DMS53 treated with DMSO at 0.1 percent for 48 hours (cell line): ENCODE data around the gene ADI1.
"Not testable (repeated sequence)": the region's sequence is repeated elsewhere in the genome, so short reads cannot be mapped to it uniquely, and the experiment has no call there.

Experiments used
- DNase-seq: peaks from one replicate; lab custom pipeline; 2025; ENCODE audit not compliant: unreplicated experiment; lab: John Stamatoyannopoulos, UW

ADI1 gene

GRCh38 chr2:3464401-3465005 lies 54.8 kb downstream of the ADI1 start:
- no peak for DNase-seq

GRCh38 chr2:3463944-3464343 lies 55.4 kb downstream of the ADI1 start:
- DNase-seq: no peak

DNA sequence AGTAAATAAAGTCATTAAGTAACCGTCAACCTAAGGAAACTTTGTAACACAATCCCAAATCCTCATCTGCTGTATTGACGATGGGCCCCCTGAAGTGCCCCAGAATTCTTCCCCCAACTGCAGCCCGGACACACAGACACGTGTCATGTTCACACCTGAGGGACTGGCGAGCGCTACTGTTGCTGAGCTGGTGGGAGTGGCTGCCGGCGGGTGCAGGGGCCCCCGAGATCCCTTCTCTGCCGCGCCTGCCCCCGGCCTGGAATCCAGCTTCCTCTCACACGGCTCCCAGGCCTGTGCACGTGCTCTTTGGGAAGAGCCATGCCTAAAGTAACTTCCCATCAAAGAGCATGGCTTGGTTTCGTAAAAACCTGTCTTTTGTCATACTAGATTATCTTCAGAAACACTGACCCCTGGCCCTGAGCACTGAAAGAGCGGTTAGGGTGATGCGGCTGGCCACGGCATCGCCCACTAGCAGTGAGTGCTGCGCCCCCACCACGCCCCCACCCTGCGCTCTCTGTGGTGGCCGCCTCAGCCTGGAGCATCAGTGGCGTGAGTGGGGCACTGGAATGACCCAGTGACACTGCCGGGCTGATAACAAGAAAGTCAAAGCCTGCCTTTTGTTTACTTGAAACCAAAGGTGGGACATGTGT lies 56.0 kb downstream of the ADI1 start:
- no peak for DNase-seq

- DNase-seq: no peak
Observed at GRCh38 chr2:3462493-3463104, 56.7 kb downstream of the ADI1 start.

DNA sequence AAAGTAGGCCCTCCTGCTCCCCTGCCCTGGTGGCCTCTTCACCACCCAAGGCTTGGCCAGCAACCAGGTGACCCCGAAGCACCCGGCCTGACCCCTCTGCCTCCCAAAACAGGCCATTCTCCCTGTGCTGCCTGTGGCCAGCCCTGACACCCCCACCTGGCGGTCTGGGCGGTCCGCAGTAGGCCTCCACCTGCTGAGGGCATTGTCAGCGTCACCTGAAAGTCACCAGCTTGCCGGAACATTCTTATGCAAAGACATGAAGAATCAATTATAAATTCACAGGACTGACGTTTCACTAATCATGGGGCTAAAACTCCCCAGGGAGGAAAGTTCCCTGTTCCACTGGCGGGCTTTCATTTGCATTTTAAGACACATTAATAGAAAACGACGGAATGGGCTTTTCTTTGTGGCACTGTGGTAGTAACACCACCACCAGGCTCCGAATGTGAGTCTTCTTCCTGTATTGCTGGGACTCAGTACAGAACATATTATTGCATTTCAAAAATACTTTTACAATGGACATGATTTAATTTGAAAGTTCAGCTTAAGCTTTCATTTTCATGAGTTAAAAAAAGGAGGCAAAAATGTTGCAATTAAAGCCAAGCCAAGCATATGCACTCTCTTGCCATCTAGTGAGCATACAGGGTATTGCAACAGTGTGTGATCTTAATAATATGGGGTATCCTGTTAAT lies 57.4 kb downstream of the ADI1 start:
- DNase-seq: peak; percentile 27

- DNase-seq: no peak
Observed at GRCh38 chr2:3460831-3461800, 58.2 kb downstream of the ADI1 start.

DNA sequence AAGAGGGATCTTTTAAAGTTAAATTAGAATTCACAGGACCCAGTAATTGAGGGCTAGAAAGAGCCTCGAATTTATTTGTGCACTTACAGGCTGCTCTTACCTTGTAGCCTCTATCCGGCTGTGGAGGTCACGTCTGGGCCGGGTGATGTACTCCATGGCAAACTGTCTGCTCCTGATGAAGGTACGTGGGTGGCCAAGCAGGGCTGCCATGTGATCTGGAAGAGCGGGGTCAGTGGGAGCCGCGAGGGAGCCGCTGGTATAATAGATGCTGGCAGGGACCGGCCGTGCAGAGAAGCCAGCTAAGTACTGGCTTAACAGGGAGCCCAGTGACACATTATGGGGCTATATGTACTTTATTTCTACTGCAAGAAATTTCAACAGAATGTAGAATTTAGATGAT lies 59.2 kb downstream of the ADI1 start:
- DNase-seq: no peak

GRCh38 chr2:3459185-3460015 lies 59.9 kb downstream of the ADI1 start:
- no peak for DNase-seq

GRCh38 chr2:3458396-3459184 lies 60.7 kb downstream of the ADI1 start:
- no peak for DNase-seq

DNA sequence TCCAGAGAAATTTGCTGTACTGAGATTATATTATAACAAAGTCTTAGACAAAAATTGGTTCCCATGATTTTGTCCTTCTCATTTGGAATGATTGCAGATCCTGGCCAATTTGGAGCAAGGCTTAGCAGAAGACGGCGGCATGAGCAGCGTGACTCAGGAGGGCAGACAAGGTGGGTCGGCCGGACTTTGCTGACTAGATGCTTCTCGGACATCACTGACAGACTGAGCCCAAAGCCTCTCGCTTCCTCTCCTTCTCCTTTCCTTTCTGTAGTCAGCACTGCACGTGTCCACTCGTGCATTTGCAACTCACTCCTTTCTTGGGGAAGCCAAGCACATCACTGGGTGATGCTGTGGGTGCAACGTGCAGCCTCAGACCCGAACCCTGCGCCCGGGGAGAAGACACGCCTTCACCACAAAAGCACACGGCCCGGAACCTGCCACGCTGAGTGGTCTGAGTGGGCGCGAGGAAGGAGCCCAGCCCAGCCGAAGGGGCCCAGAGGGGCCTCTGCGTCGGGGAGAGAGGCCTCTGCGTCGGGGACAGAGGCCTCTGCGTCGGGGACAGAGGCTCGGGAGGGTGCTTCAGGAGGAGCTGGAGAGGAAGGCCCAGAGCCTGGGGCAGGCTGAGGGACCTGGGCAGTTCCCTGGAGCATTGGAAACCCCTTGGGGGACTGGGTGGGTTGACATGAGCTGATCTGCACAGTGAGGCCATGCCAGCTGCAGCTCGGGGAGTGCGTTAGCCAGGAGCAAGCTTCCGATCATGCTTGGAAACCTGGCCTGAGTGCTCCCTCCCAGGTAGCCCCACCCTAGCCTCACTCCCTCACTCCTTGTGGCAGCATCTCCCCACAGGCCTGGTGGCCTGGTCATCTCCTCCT lies 61.6 kb downstream of the ADI1 start:
- DNase-seq: no peak

DNA sequence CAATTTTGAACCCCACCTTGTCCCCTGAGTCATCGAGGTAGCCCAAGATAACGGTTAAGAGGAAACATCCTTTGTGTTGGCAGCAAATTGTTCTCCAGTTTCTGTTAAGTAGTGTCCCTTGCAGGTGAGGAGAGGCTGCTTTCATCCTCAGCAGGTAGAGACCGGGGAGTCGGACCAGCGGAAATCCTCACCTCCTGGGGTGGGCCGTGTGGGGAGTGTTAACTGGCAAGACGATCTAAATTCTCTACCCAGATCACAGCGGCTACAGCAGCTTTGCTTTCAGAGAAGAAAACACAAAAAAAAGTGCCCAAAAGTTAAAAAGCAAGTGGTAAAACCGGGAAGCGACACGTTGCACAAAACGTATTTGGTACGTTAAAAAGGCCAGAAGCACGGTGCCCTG lies 63.2 kb downstream of the ADI1 start:
- DNase-seq: no peak

DNA sequence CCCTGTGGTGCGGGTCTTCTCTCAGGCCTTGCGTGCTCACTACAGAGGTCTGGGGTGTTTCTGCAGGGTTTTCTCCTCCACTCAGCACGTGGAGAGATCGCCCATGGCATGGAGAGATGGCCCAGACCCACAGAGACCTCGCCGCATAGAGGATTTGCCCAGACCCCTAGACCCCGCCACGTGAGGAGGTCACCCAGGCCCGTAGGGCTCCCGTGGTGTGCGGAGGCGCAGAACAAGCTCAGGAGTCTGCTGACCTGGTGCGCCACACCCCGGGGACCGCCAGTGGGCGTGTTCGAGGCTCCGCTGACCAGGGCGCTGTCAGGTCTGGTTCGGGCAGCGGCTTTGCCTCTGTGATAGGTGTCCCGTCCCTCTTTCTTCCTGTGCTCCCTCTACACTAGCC lies 64.5 kb downstream of the ADI1 start:
- no peak for DNase-seq

- not testable (repeated sequence) for DNase-seq
Observed at GRCh38 chr2:3454005-3454404, 65.3 kb downstream of the ADI1 start.

DNA sequence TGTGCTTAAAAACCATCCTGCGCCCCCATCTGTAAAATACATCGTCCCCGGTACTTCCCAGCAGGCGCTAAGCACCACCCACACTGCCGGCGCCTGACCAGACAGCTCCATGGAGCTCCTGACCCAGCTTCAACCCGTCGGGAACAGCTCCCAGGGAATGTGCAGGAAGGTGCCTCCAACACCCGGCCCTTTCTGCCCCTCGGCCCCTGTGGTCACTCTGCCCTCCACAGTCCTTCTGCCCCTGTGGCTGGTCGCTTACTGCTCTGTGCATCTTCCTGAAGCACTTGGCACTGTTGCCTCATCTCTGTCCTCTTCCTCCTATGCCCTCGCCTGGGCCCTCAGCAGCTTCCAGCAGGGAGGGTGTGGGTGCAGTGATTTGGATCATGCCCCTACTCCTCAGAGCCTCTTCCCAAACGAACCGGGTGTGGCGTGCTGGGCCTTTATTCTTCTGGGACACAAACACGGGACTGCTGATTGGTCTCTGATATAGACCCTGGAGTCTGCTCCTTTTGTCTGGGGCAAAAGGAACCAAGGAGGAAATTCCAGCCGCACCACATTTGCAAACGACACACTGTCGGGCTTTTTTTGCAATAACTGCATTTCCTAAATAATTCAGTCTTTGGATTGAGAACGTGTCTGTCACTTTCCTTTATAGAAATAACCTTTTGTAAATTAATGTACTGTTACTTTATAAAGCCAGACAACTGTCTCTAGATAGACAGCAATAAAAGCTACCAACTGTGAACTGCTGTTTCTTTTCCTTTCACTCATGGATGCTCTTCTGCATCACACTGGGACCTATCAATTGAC lies 65.9 kb downstream of the ADI1 start:
- DNase-seq: no peak

DNA sequence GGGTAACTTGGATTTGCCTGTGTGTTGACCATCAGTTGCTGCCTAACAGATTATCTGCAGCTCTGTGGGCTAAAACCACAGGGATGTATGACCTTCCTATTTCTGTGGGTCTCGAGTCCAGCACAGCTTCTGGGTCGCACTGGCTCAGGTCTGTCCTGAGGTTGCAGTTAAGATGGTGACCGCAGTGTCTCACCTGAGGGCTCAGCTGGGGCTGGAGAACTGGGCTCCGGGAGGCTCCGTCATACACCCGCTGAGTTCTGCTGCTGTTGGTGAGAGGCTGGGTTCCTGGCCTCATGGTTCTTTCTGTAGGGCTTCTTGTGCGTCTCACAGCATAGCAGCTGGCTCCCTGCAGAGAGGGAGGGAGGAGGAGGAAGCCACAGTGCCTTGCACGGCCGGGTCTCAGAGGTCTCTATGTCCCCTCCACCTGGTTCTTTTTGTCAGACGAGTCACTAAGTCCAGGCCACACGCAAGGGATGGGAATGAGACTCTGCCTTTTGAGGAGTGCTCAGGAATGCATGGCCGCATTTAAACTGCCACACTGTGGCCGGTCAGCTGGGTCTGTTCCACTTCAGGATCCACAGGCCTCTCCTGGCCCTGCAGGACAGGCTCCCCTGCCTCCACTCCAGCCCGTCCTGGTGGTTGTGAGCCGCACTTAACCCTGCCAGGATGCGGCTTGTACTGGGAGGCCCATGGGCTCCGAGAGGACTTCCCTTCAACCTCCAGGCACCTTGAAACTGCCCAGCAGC lies 67.2 kb downstream of the ADI1 start:
- DNase-seq: no peak

DNA sequence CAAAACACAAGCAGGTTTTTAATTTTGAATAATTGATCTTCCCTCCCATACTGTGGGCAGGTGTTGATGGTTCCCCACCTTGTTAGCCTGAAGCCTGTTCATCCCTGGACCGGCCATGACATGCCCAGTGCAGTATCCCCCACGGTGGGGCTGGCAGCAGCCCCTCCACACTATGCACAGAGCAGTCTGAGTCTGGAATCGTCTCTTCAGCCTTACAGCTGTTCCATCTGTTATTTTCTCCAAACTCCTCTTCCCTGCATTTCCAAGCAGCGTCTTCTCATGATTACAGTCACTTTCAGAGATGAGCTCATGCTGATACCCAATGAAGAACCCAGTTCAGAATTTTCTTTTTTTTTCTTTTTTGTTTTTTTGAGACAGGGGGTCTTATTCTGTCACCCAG lies 68.2 kb downstream of the ADI1 start:
- DNase-seq: no peak
